ENCODE measurements around the gene ZNF808.
"Not testable (repeated sequence)": the region's sequence is repeated elsewhere in the genome, so short reads cannot be mapped to it uniquely, and the experiment has no call there.

The ZNF808 gene

GRCh38 chr19:52527134-52527955 lies at the start of gene ZNF808:
Gene ZNF808, plus strand, starts transcription at chr19:52527668. Its CDS starts 15,617 bp downstream, at chr19:52543285.
- peak; percentile 97 to 99 for DNase-seq

- DNase-seq, result not testable (repeated sequence)
These were observed 43.2 kb upstream of the ZNF808 start for GRCh38 chr19:52484111-52484743.

- DNase-seq, result not testable (repeated sequence)
These were observed 42.4 kb upstream of the ZNF808 start for GRCh38 chr19:52485064-52485463.

GRCh38 chr19:52485561-52486240 lies 41.8 kb upstream of the ZNF808 start:
- DNase-seq, result not testable (repeated sequence)

- peak; percentile 19 to 25 for DNase-seq
These were observed 35.1 kb upstream of the ZNF808 start for GRCh38 chr19:52492201-52492993.

GRCh38 chr19:52492994-52493470 lies 34.4 kb upstream of the ZNF808 start:
- DNase-seq, result peak; percentile 15 to 17

GRCh38 chr19:52494518-52494917 lies 33.0 kb upstream of the ZNF808 start:
- DNase-seq, result no peak

- DNase-seq, result no peak
These were observed 28.9 kb upstream of the ZNF808 start for GRCh38 chr19:52498571-52498970.

- not testable (repeated sequence) for DNase-seq
These were observed 27.0 kb upstream of the ZNF808 start for GRCh38 chr19:52500474-52500873.

GRCh38 chr19:52500991-52501390 lies 26.5 kb upstream of the ZNF808 start:
- DNase-seq, result not testable (repeated sequence)

- no peak for DNase-seq
These were observed 20.2 kb upstream of the ZNF808 start for GRCh38 chr19:52507266-52507665.

- no peak for DNase-seq
These were observed 11.3 kb upstream of the ZNF808 start for GRCh38 chr19:52516191-52516590.

- DNase-seq, result no peak
These were observed 8.8 kb upstream of the ZNF808 start for GRCh38 chr19:52518646-52519045.

GRCh38 chr19:52519175-52519574 lies 8.3 kb upstream of the ZNF808 start:
- not testable (repeated sequence) for DNase-seq

- DNase-seq, result no peak
These were observed 7.5 kb upstream of the ZNF808 start for GRCh38 chr19:52520013-52520412.

- no peak for DNase-seq
These were observed 4.9 kb upstream of the ZNF808 start for GRCh38 chr19:52522551-52522950.

- no peak for DNase-seq
These were observed 3.4 kb upstream of the ZNF808 start for GRCh38 chr19:52524086-52524485.

GRCh38 chr19:52527956-52528351 lies 486 bp downstream of the ZNF808 start:
- peak in 1 of 2 experiments; percentile 20 for DNase-seq

- DNase-seq, result no peak
These were observed 5.0 kb downstream of the ZNF808 start for GRCh38 chr19:52532480-52532879.

GRCh38 chr19:52533901-52534300 lies 6.4 kb downstream of the ZNF808 start:
- no peak for DNase-seq

GRCh38 chr19:52535385-52535770 lies 7.9 kb downstream of the ZNF808 start:
- DNase-seq, result not testable (repeated sequence)

- peak; percentile 95 for DNase-seq
These were observed 8.4 kb downstream of the ZNF808 start for GRCh38 chr19:52535771-52536447.
